Panc1 (cell line): ENCODE data around the gene TRIP10. TPM values are rescaled to one million over a fixed set of nuclear protein-coding genes. Genes with fewer than 3 reads are reported as not detected.

Experiments used
- ATAC-seq: fragments of 200-7000 bp; cut with Tn5 transposase; 2 replicates; pipeline ENCODE4 v1.9.1; 2020; ENCODE audit warnings: mild to moderate bottlenecking, moderate library complexity
- BruUV-seq: library from RNA; stranded (reverse); fragments of 400-500 nt; replicated peaks from 2 replicates; lab custom pipeline; 2021; lab: Mats Ljungman, UMichigan
- CTCF ChIA-PET: fragments of 300-600 bp; sonication (Branson Sonifier 250); formaldehyde crosslinking; loops from one replicate; lab custom pipeline; 2022; ENCODE audit warnings: antibody characterized with exemption; lab: Charles Lee
- POLR2A ChIA-PET: fragments of 300-600 bp; sonication (Branson Sonifier 250); formaldehyde crosslinking; loops from one replicate; lab custom pipeline; 2022; ENCODE audit warnings: antibody characterized with exemption; lab: Charles Lee
- DNase-seq: peaks from one replicate; pipeline ENCODE4 v3.0.0-alpha.2; 2010; ENCODE audit warnings: low read depth, low spot score
- H3K27ac ChIP-seq: 2 replicates; pipeline ENCODE4 v1.5.1; 2011; ENCODE audit warnings: mild to moderate bottlenecking, low read length, inconsistent platforms
- H3K27me3 ChIP-seq: fragments of 200-500 bp; sonication (Bioruptor generic); 2 replicates; pipeline ENCODE4 v1.6.0; 2014; ENCODE audit warnings: low read length, inconsistent platforms; ENCODE audit not compliant: control insufficient read depth, insufficient read depth
- H3K36me3 ChIP-seq: fragments of 200-500 bp; sonication (Bioruptor generic); 2 replicates; pipeline ENCODE4 v1.5.1; 2014; ENCODE audit warnings: inconsistent platforms, mild to moderate bottlenecking, low read length, moderate library complexity; ENCODE audit not compliant: control insufficient read depth, insufficient read depth
- H3K4me1 ChIP-seq: 2 replicates; pipeline ENCODE4 v1.5.1; 2011; ENCODE audit warnings: inconsistent platforms, mild to moderate bottlenecking, low read length, moderate library complexity; ENCODE audit not compliant: control insufficient read depth, insufficient read depth
- H3K4me3 ChIP-seq, 2 experiments: 2 replicates each; pipeline ENCODE4 v1.5.1; 2011 to 2012; ENCODE audit warnings: low read depth in 2 of 2, low read length in 2 of 2, mild to moderate bottlenecking in 2 of 2, inconsistent platforms in 1 of 2, moderate library complexity in 1 of 2
- H3K9me3 ChIP-seq: fragments of 200-500 bp; sonication (Bioruptor generic); 2 replicates; pipeline ENCODE4 v1.5.1; 2014; ENCODE audit warnings: low read depth, mild to moderate bottlenecking, inconsistent platforms, low read length, moderate library complexity; ENCODE audit not compliant: control insufficient read depth, insufficient read depth
- POLR2AphosphoS5 ChIP-seq: IDR thresholded peaks from 2 replicates; pipeline ENCODE4 v1.6.1; 2012; ENCODE audit warnings: mild to moderate bottlenecking, low read depth, low read length, moderate library complexity
- SIN3A ChIP-seq: IDR thresholded peaks from 2 replicates; pipeline ENCODE4 v1.6.1; 2012; ENCODE audit warnings: low read depth, mild to moderate bottlenecking, low read length, moderate library complexity, borderline replicate concordance; ENCODE audit not compliant: insufficient read depth
- TCF7L2 ChIP-seq: IDR thresholded peaks from 2 replicates; pipeline ENCODE4 v1.6.1; 2011; ENCODE audit warnings: mild to moderate bottlenecking, low read depth, low read length, inconsistent platforms
- in situ Hi-C: cut with HindIII; loops from 2 replicates; pipeline ENCODE4 v1.10.0; 2016; ENCODE audit warnings: low sequenced_read_pairs, low pct_unique_long_range_greater_than_20kb
- intact Hi-C: fragments of 100-400 bp; cut with micrococcal nuclease; formaldehyde crosslinking; loops from one replicate; pipeline ENCODE4 v1.10.0; 2022; ENCODE audit not compliant: unreplicated experiment
- total RNA-seq: library from RNA; stranded (reverse); gene quantifications from one replicate; pipeline ENCODE4 v1.2.1, GENCODE V29; 2021; ENCODE audit not compliant: unreplicated experiment
- TF ChIP-seq, protein P1 (sequence below), 2 experiments: IDR thresholded peaks; 2 replicates each; pipeline ENCODE4 v1.6.1; 2011 to 2012; ENCODE audit warnings: low read depth in 2 of 2, control low read depth in 1 of 2, low read length in 1 of 2, mild to moderate bottlenecking in 1 of 2, moderate library complexity in 1 of 2; ENCODE audit not compliant: insufficient read depth in 1 of 2
- TF ChIP-seq, protein P2 (sequence below): fragments of 450-650 bp; IDR thresholded peaks from 2 replicates; pipeline ENCODE4 v1.5.1; 2017; ENCODE audit warnings: mild to moderate bottlenecking

TRIP10 gene
- total RNA-seq, 1 experiment from 2014 or later, result 115 TPM

DNA sequence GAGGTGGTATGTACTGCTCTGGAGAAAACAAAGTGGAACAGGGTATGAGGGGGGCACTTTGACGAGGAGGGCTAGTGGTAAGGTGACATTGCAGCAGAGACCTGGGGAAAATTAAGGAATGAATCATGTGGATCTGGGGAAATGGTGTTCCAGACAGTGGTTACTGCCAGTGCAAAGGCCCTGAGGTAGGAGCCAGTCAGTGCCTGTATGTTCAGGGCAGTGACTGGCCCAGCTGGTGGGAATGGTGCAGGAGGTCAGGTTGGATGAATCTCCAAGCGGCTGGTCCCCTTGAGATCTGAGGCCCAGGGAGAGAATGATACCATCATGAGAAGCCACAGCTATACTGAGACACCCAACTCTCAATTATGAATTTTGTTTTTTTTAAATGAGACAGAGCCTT lies 38.0 kb downstream of the TRIP10 start:
- H3K27me3 ChIP-seq, result no peaks in the 10 kb centered on the region
- H3K4me3 ChIP-seq, result no peak overlapping the region
- CTCF ChIA-PET, result no interaction called here
- intact Hi-C loops, result no loop called here
- in situ Hi-C loops, result no loop called here
- DNase-seq (no peak), ATAC-seq (no peak)
- POLR2A ChIA-PET, result no interaction called here
- no peaks in the 10 kb centered on the region for H3K4me1 ChIP-seq
- H3K27ac ChIP-seq, result no peak overlapping the region
- no TSS peak for BruUV-seq
- no peaks in the 10 kb centered on the region for H3K9me3 ChIP-seq
- H3K36me3 ChIP-seq, result no peaks in the 10 kb centered on the region
- TF ChIP-seq SIN3A, result no peak
- TF ChIP-seq, protein P1, sequence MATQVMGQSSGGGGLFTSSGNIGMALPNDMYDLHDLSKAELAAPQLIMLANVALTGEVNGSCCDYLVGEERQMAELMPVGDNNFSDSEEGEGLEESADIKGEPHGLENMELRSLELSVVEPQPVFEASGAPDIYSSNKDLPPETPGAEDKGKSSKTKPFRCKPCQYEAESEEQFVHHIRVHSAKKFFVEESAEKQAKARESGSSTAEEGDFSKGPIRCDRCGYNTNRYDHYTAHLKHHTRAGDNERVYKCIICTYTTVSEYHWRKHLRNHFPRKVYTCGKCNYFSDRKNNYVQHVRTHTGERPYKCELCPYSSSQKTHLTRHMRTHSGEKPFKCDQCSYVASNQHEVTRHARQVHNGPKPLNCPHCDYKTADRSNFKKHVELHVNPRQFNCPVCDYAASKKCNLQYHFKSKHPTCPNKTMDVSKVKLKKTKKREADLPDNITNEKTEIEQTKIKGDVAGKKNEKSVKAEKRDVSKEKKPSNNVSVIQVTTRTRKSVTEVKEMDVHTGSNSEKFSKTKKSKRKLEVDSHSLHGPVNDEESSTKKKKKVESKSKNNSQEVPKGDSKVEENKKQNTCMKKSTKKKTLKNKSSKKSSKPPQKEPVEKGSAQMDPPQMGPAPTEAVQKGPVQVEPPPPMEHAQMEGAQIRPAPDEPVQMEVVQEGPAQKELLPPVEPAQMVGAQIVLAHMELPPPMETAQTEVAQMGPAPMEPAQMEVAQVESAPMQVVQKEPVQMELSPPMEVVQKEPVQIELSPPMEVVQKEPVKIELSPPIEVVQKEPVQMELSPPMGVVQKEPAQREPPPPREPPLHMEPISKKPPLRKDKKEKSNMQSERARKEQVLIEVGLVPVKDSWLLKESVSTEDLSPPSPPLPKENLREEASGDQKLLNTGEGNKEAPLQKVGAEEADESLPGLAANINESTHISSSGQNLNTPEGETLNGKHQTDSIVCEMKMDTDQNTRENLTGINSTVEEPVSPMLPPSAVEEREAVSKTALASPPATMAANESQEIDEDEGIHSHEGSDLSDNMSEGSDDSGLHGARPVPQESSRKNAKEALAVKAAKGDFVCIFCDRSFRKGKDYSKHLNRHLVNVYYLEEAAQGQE (IDR thresholded peaks at IDR 0.05; ENCODE audit: insufficient read depth in 1 of 2, low read depth in 2 of 2, low read length in 1 of 2), result no peak
- TF ChIP-seq, protein P2, sequence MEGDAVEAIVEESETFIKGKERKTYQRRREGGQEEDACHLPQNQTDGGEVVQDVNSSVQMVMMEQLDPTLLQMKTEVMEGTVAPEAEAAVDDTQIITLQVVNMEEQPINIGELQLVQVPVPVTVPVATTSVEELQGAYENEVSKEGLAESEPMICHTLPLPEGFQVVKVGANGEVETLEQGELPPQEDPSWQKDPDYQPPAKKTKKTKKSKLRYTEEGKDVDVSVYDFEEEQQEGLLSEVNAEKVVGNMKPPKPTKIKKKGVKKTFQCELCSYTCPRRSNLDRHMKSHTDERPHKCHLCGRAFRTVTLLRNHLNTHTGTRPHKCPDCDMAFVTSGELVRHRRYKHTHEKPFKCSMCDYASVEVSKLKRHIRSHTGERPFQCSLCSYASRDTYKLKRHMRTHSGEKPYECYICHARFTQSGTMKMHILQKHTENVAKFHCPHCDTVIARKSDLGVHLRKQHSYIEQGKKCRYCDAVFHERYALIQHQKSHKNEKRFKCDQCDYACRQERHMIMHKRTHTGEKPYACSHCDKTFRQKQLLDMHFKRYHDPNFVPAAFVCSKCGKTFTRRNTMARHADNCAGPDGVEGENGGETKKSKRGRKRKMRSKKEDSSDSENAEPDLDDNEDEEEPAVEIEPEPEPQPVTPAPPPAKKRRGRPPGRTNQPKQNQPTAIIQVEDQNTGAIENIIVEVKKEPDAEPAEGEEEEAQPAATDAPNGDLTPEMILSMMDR, result no peak
- no peak for TF ChIP-seq TCF7L2
- TF ChIP-seq POLR2AphosphoS5, result no peak

DNA sequence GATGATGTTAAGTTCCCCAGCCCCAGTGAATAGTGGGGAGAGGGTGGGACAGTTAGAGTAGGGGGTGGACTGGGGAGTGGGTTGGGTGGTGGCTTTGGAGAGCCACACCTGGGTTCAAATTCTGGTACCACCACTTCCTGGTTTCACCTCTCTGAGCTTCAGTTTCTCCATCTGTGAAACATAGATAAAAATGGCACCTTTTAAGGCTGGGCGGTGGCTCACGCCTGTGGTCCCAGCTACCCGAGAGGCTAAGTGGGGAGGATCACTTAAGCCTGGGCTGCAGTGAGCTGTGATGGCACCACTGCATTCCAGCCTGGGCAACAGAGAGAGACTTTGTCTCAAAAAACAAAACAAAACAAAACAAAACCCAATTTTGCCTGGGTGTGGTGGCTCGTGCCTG lies 38.9 kb downstream of the TRIP10 start:
- H3K9me3 ChIP-seq, result no peaks in the 10 kb centered on the region
- ATAC-seq (no peak), DNase-seq (no peak)
- H3K36me3 ChIP-seq, result no peaks in the 10 kb centered on the region
- no peak overlapping the region for H3K4me3 ChIP-seq
- no TSS peak for BruUV-seq
- in situ Hi-C loops (no loop called here), intact Hi-C loops (no loop called here)
- no peaks in the 10 kb centered on the region for H3K4me1 ChIP-seq
- no peak for TF ChIP-seq TCF7L2
- TF ChIP-seq POLR2AphosphoS5, result no peak
- TF ChIP-seq SIN3A, result no peak
- TF ChIP-seq, protein P2, result no peak
- TF ChIP-seq, protein P1 (IDR thresholded peaks at IDR 0.05; ENCODE audit: insufficient read depth in 1 of 2, low read depth in 2 of 2, low read length in 1 of 2), result no peak
- ChIA-PET POLR2A (interaction anchor here (0.6 kb wide), 1 partner anchor 467 kb away, joined by 16 read pairs; no protein-coding TSS in a partner anchor), CTCF (no interaction called here)
- no peak overlapping the region for H3K27ac ChIP-seq
- no peaks in the 10 kb centered on the region for H3K27me3 ChIP-seq
